Middle frontal gyrus (tissue), 1 donor: ENCODE data around the gene MED26.
"Not testable (repeated sequence)": the region's sequence is repeated elsewhere in the genome, so short reads cannot be mapped to it uniquely, and the experiment has no call there.

Experiments
- DNase-seq: peaks from one replicate; pipeline ENCODE4 v3.0.0-alpha.2; 2015; ENCODE audit warnings: low spot score; ENCODE audit errors: extremely low spot score

The MED26 gene, protein sequence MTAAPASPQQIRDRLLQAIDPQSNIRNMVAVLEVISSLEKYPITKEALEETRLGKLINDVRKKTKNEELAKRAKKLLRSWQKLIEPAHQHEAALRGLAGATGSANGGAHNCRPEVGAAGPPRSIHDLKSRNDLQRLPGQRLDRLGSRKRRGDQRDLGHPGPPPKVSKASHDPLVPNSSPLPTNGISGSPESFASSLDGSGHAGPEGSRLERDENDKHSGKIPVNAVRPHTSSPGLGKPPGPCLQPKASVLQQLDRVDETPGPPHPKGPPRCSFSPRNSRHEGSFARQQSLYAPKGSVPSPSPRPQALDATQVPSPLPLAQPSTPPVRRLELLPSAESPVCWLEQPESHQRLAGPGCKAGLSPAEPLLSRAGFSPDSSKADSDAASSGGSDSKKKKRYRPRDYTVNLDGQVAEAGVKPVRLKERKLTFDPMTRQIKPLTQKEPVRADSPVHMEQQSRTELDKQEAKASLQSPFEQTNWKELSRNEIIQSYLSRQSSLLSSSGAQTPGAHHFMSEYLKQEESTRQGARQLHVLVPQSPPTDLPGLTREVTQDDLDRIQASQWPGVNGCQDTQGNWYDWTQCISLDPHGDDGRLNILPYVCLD

DNA sequence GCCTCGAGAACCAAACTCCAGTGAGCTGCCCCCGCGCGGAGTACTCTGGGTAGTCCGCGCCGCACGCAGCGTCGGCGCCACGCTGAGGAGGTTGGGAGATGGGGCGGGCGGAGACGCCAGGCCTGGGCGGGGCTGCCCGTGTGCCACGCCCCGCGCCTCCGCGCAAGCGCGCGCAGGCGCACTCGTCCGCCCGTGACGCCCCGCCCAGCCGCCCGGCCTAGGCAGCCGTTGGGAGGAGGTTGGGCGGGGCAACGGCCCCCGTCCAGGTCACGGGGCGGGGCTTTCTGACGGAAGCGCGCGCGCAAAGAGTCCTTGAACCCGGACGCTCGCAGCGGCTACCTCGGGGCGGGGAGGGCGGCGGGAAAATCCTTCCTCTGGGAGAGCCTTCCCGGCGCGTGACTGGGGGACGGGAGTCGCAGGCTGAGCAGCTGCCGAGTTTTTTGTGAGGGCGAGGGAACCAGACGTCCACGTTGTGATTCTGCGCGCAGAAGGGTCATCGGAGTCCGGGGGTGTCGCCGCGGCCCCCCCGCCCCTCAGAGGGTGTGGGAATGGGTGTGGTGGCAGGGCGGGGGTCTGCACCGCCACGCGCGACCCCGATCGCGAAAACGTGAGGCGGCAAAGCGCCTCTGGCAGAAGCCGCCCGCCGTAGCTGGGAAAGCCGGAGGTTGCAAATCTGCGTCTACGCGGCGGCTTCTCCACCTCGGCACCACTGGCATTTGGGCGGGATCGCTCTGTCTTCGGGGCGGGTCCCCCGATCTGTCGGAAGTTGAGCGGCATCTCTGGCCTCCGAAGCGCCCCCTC is at the start of gene MED26:
TSS of gene MED26 (minus strand) at position 22 of the 801 bp plus-strand sequence. CDS start 261 bp downstream, outside the sequence.
- DNase-seq: peak; percentile 94

DNA sequence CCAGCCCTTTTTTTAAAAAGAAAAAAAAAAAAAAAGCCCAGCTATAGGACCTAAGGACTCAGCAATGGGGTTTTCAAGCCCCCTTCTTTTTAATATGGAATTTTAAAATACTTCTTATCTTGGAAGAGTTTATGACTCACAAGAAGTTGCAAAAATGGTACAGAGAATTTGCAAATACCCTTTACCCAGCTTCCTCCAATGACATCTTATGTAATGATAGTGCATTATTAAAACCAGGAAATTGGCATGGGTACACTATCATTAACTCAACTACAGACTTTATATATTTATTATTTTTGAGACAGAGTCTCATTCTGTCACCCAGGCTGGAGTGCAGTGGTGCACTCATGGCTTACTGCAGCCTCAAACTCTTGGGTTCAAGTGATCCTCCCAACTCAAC is 49.1 kb upstream of the MED26 start:
- no peak for DNase-seq

DNA sequence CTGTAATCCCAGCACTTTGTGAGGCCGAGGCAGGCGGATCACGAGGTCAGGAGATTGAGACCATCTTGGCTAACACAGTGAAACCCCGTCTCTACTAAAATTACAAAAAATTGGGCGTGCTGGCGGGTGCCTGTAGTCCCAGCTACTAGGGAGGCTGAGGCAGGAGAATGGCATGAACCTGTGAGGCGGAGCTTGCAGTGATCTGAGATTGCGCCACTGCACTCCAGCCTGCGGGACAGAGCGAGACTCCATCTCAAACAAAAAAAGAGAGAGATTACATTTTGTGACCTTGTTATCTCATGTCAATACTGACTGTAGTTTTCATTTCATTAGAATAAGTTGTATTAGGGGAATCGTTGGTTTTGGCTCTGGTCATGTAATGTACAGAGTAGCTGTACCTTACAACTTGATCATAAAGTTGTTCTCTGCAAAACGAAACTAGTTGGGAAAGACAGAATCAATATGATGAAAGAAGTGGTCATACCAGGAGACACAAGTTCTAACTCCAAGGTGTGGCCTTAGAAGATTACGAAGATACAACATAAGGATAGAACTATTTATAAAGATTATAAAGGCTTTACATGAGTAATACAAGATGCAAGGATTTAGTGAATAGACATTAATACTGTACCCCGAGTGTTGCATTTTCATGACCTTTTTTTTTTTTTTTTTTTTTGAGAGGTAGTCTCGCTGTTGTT is 48.2 kb upstream of the MED26 start:
- no peak for DNase-seq

DNA sequence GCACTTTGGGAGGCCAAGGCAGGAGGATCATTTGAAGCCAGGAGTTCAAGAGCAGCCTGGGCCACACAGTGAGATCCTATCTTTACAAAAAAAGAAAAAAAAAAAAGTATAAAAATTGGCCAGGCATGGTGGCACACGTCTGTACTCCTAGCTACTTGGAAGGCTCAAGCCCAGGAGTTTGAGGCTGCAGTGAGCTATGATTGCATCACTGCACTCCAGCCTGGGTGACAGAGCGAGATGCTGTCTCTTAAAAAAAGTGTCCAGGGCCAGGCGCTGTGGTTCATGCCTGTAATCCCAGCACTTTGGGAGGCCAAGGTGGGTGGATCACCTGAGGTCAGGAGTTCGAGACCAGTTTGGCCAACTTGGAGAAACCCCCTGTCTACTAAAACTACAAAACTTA is 45.8 kb upstream of the MED26 start:
- not testable (repeated sequence) for DNase-seq

DNA sequence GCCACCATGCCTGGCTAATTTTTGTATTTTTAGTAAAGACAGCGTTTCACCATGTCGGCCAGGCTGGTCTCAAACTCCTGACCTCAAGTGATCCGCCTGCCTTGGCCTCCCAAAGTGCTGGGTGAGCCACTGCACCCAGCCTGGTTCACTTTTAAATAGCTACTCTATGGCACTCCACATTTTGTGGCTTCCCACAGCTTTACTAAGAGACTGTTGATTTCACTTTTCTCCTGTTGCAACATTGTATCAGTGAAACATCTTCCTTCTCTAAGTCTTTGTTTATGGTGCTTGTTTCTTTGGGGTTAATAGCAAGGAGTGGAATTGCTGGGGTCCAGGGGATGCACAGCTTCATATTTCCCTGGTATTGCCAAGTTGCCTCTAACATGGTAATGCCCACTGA is 45.2 kb upstream of the MED26 start:
- no peak for DNase-seq

DNA sequence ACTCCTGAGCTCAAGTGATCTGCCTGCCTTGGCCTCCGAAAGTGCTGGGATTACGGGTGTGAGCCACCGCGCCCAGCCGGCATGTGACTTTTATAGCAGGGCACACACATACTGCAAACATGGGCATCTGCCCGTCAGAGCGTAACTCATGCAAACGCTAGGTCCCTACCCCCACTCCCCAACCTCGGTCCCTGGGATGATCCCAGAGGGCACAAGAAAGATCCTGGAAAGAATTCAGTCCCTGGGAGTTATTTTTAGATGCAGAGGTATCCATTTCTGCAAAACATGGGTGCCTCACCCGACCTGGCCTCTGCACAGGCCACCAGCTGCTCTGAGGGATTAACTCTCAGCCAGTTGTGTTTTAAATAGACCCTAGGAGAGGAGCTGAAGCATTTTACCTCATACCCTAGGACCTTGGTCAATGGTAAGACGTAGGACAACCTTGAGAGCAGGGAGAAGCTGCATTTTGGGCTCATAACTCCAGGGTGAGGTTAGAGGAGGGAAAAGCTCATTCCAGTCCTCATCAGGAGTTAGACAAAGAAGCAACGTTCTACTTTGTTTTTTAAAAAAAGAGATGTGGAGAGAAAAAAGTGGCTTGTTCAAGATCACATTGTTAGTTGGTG is 43.8 kb upstream of the MED26 start:
- DNase-seq: no peak

DNA sequence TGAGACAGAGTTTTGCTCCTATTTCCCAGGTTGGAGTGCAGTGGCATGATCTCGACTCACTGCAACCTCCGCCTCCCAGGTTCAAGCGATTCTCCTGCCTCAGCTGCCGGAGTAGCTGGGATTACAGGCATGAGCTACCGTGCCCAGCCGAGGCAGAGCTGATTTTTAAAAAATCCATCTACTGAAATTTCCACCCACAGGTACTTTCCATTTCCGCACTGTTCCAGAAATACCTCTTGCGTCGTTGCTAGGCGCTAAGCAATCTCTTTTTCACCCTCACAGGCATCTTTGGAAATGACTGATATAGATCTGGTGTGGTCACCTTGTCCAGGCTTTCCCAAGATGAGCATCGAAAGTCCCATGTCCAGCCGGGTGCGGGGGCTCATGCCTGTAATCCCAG is 42.3 kb upstream of the MED26 start:
- no peak for DNase-seq

DNA sequence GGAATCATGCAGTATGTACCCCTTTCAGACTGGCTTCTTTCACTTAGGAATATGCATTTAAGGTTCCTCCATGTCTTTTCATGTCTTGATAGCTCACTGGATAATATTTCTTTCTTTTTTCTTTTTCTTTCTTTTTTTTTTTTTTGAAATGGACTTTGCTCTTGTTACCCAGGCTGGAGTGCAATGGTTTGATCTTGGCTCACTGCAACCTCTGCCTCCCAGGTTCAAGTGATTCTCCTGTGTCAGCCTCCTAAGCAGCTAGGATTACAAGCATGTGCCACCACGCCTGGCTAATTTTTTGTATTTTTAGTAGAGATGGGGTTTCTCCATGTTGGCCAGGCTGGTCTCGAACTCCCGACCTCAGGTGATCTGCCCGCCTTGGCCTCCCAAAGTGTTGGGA is 40.7 kb upstream of the MED26 start:
- not testable (repeated sequence) for DNase-seq

DNA sequence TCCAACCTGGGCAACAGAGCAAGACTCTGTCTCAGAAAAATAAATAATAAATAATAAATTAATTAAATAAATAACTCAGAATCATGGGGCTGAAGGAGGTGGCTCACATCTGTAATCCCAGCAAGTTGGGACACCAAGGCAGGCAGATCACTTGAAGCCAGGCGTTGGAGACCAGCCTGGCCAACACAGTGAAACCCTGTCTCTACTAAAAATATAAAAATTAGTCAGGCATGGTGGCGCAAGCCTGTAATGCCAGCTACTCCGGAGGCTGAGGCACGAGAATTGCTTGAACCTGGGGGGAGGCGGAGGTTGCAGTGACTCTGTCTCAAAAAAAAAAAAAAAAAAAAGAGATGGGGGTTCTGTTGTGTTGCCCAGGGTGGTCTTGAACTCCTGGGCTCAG is 40.2 kb upstream of the MED26 start:
- DNase-seq: no peak

DNA sequence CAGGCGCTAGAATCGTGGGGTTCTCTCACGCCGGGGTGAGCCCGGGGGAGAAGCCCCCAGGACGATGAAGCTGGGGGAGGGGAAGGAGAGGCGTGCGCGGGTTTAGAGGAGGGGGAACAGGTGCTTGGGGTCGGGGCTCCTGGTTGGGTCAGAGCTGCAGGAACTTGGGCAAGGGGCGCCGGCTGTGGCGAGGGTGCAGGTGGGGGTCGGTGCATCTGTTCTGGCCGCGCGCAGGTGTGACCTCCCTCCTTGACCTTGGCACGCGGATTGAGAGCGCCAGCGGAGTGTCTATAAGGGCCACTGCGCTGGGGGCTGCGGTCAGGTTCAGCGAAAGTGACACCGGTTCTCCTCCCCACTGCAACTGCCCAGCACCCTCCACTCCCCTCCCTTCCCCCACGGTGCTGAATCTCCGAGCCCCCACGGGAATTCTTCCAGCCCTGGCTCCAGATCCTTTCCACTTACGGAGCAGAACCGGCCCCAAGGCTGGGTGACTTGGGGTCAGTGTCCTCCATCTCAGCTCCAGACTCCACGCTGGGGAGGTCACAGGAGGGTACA is 33.6 kb upstream of the MED26 start:
- DNase-seq: no peak

DNA sequence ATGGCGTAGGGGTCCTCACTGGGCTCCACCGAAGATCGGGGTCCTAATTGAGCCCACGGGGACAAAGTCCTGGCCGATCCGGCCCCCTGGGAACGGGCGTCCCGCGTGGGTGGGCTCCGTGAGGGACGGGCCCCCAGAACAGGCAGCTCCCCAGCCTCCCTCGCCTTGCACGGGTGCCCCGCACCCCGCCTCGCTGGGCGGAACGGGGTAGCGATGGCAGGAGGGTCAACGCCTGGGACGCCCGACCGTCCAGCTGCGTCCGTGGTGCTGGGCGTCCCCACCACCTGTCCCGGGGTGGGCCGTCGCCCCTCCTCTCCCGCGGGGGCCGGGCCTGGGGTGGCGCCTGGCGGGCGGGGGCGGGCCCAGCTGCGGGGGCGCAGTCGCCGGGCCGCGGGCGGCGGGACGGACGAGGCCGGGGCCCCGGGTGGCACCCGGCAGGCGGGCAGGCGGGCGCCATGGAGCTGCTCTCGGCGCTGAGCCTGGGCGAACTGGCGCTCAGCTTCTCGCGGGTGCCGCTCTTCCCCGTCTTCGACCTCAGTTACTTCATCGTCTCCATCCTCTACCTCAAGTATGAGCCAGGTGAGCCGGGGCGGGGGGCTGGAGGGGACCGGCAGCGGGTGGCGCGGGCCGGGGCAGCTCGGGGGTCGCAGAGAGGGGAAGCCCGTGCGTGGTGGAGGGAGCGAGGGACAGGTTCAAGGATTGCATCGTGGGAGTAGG is 32.9 kb upstream of the MED26 start, which contains the start of gene TMEM38A:
TSS of gene TMEM38A (plus strand) at position 377 of the 717 bp plus-strand sequence. CDS start at position 456, 79 bp downstream.
- no peak for DNase-seq

DNA sequence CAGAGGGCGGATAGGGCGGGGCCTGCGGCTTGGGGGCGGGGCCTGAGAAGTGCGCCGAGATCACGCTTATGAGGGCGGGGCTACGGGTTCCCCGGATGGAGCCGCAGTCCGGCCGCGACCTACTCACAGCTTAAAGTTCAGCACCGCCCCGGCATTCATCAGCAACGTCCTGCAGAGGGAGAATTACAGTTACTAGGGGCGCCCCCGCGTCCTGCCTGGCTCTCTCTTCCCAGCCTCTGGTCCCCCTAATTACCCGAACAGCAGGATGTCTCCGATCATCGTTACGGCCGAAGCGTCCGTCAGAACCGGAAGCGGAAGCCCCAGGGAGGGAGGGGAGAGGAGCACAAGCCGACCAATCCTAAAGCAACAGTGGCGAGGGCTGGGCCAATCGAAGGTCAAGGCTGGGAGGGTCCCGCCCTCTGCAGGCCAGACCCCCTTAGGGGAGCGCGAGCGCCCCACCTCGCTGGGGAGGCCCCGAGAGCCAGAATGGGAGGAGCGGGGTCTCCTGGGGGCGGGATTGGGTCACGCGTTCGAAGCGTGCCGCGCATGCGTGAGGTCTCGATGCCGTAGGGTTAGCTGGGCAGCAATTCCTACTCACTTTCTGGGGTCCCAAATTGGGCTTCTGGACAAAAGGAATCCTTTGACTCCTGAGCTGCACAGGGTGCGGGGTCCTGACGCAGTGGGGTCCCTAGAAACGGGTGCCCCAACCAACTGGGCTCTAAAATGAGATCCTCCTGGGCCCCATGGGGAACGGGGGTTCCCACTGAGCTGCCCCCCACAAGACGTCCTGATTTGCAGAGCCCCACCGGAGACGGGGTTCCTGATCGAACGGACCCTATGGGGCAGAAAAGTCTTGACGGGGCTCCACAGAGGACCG is 32.1 kb upstream of the MED26 start, which contains the start of gene SMIM7:
TSS of gene SMIM7 (minus strand) at position 313 of the 877 bp plus-strand sequence. CDS start at position 279, 34 bp downstream.
- DNase-seq: peak; percentile 97

DNA sequence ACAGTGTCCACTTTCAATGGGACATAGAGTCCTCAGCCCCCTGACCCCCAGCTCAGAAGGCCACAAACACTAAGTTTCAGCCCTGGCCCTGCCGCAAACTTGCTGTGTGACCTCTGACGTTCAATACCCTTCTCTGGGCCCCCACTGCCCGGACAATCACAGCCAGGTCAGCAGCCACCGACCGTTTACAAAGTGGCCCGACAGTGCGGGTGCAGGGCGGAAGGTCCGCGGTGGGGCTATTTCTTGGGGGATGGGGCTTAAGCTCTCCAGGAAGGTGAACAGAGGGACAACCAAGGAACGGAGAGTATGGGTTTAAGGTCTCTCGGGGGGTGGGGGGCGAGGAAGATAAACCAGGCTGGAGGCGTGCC is 31.4 kb upstream of the MED26 start:
- DNase-seq: no peak

DNA sequence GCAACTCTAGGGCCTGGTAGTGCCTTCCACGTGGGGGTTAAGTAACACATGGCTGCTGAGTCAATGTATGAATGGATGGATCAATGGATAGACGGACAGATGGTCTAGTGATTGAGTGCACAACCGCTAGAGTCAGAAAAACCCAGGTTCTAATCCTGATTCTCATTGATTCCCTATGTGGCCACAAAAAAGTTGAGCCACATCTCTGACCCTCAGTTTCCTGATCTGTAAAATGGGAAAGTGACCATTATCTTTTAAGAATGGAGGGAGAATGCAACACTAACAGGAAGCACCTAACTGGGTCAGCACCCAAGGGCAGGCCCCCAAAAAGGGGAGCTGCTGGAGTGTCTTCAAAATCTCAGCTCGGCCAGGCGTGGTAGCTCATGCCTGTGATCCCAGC is 29.4 kb upstream of the MED26 start:
- DNase-seq: no peak

DNA sequence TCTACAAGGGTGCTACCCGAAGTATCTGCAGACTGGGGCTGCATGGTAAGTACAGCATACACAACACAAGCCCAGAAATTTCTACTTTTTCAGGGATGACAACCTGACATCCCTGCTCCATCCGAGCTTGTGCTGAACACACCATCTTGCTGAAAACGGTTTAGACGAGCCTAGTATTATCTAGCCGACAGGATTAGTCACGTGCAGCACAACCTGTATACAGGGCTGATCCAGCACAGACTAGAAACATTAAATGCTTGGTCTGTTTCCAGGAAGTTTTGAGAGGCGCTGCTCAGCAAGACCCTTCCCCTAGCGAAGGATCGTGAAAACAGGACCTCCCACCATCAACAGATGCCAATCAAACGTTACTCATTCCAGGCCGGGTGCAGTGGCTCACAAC is 27.7 kb upstream of the MED26 start:
- no peak for DNase-seq

DNA sequence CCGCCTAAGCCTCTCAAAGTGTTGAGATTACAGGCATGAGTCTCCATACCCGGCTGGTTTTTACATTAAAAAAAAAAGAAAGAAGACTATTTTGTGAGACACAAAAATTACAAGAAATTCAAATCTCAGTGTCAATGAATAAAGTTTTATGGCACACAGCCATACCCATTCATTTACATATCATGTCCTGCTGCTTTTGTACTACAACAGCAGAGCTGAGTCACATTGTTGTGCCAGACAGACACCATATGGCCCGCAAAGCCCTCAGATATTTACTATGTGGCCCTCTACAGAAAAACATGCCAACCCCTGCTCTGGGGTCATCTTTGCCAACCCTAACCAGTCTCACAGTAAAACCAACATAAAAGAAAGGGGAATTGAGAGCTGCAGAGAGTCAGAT is 26.6 kb upstream of the MED26 start:
- DNase-seq: no peak

DNA sequence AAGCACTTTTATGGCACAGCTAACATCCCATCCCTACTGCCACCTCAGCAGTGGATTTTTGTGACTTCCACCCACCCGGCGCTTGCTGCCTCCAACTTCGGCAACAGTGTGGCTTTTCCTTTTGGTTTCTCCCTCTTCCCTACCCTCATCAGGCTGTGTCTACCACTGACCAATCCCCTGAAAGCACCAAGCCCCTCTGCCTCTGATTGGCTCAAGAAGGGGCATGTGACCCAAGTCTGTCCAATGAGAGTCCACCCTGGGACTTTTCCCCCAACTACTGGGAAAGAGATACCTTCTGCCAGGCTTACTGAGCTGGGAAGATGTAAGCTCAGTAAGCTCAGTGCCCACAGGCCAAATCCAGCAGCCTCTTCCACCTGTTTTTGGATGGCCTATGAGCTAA is 26.1 kb upstream of the MED26 start:
- no peak for DNase-seq

DNA sequence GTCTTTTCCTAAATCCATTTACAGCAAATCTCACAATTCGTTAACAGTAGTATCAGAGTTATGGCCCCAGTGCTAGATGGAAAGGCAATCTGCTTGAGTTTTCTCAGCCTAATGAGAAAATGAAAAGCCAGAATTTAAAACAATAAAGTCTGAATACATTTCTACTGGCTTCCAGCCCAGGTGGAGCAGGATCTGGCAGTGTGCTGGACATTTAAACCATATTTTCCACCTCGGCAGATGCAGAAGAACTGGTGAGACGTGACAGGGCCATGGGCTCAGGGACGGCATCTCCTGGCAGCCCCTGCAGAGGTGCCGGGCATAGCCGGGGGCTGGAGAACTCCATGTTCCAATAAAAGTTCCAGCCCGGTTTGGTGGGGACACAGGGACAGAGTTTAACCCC is 24.9 kb upstream of the MED26 start:
- DNase-seq: no peak
